ENCODE data around the gene FOXL3.

The FOXL3 gene

DNA sequence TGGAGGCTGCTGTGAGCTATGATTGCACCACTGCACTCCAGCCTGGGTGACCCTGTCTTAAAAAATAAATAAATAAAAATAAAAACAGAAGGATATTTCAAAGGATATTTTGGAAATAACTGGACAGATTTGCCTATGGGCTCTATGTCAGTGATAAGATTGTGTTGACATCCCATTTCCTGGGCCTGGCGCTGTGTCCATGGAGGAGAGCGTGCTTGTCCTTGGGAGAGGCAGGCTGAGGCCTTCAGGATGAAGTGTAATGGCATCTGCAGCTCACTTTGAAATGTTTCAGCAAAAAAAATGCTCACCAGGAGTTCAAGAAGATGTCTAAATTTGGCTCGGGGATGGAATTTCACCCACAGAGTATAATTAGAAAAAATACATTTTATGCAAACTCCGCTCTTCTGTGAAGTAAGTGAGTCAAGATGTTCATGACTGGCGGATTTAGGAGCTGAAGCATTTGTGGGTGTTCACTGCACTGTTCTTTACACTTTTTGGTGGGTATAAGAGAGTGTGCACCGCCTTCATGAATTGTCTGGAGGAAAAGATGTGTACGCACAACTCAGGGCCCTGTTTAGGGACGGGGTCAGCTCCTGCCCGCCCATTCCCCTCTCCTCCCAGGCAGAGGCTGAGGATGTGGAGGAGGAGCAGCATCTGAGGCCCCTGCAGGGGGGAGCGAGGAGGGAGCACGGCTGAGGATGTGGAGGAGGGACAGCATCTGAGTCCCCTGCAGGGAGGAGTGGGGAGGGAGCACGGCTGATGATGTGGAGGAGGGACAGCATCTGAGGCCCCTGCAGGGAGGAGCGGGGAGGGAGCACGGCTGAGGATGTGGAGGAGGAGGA, 18.5 kb upstream of the FOXL3 start:
- peaks cover 36% of the 10 kb centered on the region for H3K9me3 ChIP-seq (ENCODE audit: insufficient read depth, low read depth, low read length)
- no peaks in the 10 kb centered on the region for H3K36me3 ChIP-seq (ENCODE audit: insufficient read depth, low read length)
- no peaks in the 10 kb centered on the region for H3K4me1 ChIP-seq (ENCODE audit: insufficient read depth, low read length)
- no peaks in the 10 kb centered on the region for H3K27me3 ChIP-seq (ENCODE audit: insufficient read depth, low read length)
- H3K4me3 ChIP-seq (ENCODE audit: low read length): no peak overlapping the region
- no peak overlapping the region for H3K27ac ChIP-seq (ENCODE audit: low read depth, low read length)
- 87% methylated on average over 12 of the region's 14 CpGs for WGBS
- no peak overlapping the region for H3K9ac ChIP-seq (ENCODE audit: low read depth, low read length)

GRCh38 chr7:272108-272615, 17.8 kb upstream of the FOXL3 start:
- WGBS: 83% methylated on average over 18 of the region's 18 CpGs
- no peak overlapping the region for H3K9ac ChIP-seq (ENCODE audit: low read depth, low read length)
- no peaks in the 10 kb centered on the region for H3K27me3 ChIP-seq (ENCODE audit: insufficient read depth, low read length)
- no peaks in the 10 kb centered on the region for H3K4me1 ChIP-seq (ENCODE audit: insufficient read depth, low read length)
- no peak overlapping the region for H3K4me3 ChIP-seq (ENCODE audit: low read length)
- peaks cover 41% of the 10 kb centered on the region for H3K9me3 ChIP-seq (ENCODE audit: insufficient read depth, low read depth, low read length)
- H3K36me3 ChIP-seq (ENCODE audit: insufficient read depth, low read length): no peaks in the 10 kb centered on the region
- H3K27ac ChIP-seq (ENCODE audit: low read depth, low read length): no peak overlapping the region

DNA sequence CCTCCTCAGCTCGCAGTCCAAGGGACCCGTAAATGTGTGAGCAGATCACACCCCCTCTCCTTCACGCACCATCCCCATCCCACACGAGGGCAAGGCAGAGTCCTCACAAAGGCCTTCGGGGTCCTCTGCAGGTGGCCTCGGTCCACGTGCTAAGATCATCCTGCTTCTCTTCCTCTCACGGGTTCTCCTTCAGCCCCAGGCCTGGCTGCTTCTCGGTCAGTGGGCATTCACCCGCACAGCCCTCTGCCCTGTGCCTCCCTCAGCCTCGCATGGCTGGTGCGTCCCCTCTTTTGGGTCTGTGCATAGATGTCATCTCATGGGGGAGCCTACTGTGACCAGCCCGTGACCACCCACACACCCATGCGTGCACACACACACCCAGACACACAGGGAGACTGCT, 17.3 kb upstream of the FOXL3 start:
- Histone ChIP-seq H3K27me3 (ENCODE audit: insufficient read depth, low read length) (no peaks in the 10 kb centered on the region), H3K36me3 (ENCODE audit: insufficient read depth, low read length) (no peaks in the 10 kb centered on the region), H3K4me1 (ENCODE audit: insufficient read depth, low read length) (no peaks in the 10 kb centered on the region), H3K9ac (ENCODE audit: low read depth, low read length) (no peak overlapping the region), H3K9me3 (ENCODE audit: insufficient read depth, low read depth, low read length) (peaks cover 42% of the 10 kb centered on the region), H3K4me3 (ENCODE audit: low read length) (no peak overlapping the region), H3K27ac (ENCODE audit: low read depth, low read length) (no peak overlapping the region)
- 79% methylated on average over 14 of the region's 14 CpGs for WGBS

GRCh38 chr7:273327-273726, 16.6 kb upstream of the FOXL3 start:
- no peak overlapping the region for H3K27ac ChIP-seq (ENCODE audit: low read depth, low read length)
- H3K9ac ChIP-seq (ENCODE audit: low read depth, low read length): no peak overlapping the region
- H3K9me3 ChIP-seq (ENCODE audit: insufficient read depth, low read depth, low read length): peaks cover 41% of the 10 kb centered on the region
- H3K27me3 ChIP-seq (ENCODE audit: insufficient read depth, low read length): no peaks in the 10 kb centered on the region
- no peak overlapping the region for H3K4me3 ChIP-seq (ENCODE audit: low read length)
- no peaks in the 10 kb centered on the region for H3K4me1 ChIP-seq (ENCODE audit: insufficient read depth, low read length)
- WGBS: 91% methylated on average over 7 of the region's 7 CpGs
- H3K36me3 ChIP-seq (ENCODE audit: insufficient read depth, low read length): no peaks in the 10 kb centered on the region

DNA sequence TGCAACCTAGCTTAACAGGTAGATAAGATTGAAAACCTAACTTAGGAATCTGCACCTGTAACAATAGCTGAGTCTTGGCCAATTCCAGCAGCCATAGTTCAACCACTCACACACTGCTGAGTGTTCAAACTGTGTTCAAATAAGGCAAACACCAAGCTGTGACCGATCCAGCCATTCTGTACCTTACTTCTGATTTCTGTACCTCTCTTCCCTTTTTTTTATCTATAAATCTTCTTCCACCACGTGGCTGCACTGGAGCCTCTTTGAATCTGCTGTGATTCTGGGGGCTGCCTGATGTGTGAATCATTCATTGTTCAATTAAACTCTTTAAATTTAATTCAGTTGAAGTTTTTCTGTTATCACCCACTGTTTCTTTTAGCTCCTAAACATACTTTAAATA, 15.7 kb upstream of the FOXL3 start:
- WGBS: 44% methylated on average over 2 of the region's 2 CpGs
- Histone ChIP-seq H3K9ac (ENCODE audit: low read depth, low read length) (no peak overlapping the region), H3K27ac (ENCODE audit: low read depth, low read length) (no peak overlapping the region), H3K4me1 (ENCODE audit: insufficient read depth, low read length) (no peaks in the 10 kb centered on the region), H3K4me3 (ENCODE audit: low read length) (no peak overlapping the region), H3K9me3 (ENCODE audit: insufficient read depth, low read depth, low read length) (peaks cover 40% of the 10 kb centered on the region), H3K36me3 (ENCODE audit: insufficient read depth, low read length) (no peaks in the 10 kb centered on the region), H3K27me3 (ENCODE audit: insufficient read depth, low read length) (no peaks in the 10 kb centered on the region)

GRCh38 chr7:276230-276835, 13.6 kb upstream of the FOXL3 start:
- H3K4me1 ChIP-seq (ENCODE audit: insufficient read depth, low read length): no peaks in the 10 kb centered on the region
- H3K4me3 ChIP-seq (ENCODE audit: low read length): no peak overlapping the region
- 82% methylated on average over 10 of the region's 10 CpGs for WGBS
- H3K9ac ChIP-seq (ENCODE audit: low read depth, low read length): no peak overlapping the region
- H3K9me3 ChIP-seq (ENCODE audit: insufficient read depth, low read depth, low read length): peaks cover 40% of the 10 kb centered on the region
- H3K27ac ChIP-seq (ENCODE audit: low read depth, low read length): no peak overlapping the region
- no peaks in the 10 kb centered on the region for H3K36me3 ChIP-seq (ENCODE audit: insufficient read depth, low read length)
- no peaks in the 10 kb centered on the region for H3K27me3 ChIP-seq (ENCODE audit: insufficient read depth, low read length)

- Histone ChIP-seq H3K9me3 (ENCODE audit: insufficient read depth, low read depth, low read length) (peaks cover 40% of the 10 kb centered on the region), H3K36me3 (ENCODE audit: insufficient read depth, low read length) (no peaks in the 10 kb centered on the region), H3K27me3 (ENCODE audit: insufficient read depth, low read length) (no peaks in the 10 kb centered on the region), H3K4me3 (ENCODE audit: low read length) (no peak overlapping the region), H3K9ac (ENCODE audit: low read depth, low read length) (no peak overlapping the region), H3K27ac (ENCODE audit: low read depth, low read length) (no peak overlapping the region), H3K4me1 (ENCODE audit: insufficient read depth, low read length) (no peaks in the 10 kb centered on the region)
- WGBS: 84% methylated on average over 4 of the region's 4 CpGs
These were observed 12.7 kb upstream of the FOXL3 start for GRCh38 chr7:277228-277627.

- WGBS: 92% methylated on average over 4 of the region's 5 CpGs
- Histone ChIP-seq H3K27me3 (ENCODE audit: insufficient read depth, low read length) (no peaks in the 10 kb centered on the region), H3K4me3 (ENCODE audit: low read length) (no peak overlapping the region), H3K9ac (ENCODE audit: low read depth, low read length) (no peak overlapping the region), H3K4me1 (ENCODE audit: insufficient read depth, low read length) (no peaks in the 10 kb centered on the region), H3K27ac (ENCODE audit: low read depth, low read length) (no peak overlapping the region), H3K36me3 (ENCODE audit: insufficient read depth, low read length) (no peaks in the 10 kb centered on the region), H3K9me3 (ENCODE audit: insufficient read depth, low read depth, low read length) (peaks cover 35% of the 10 kb centered on the region)
These were observed 11.9 kb upstream of the FOXL3 start for GRCh38 chr7:278081-278480.

- Histone ChIP-seq H3K27me3 (ENCODE audit: insufficient read depth, low read length) (no peaks in the 10 kb centered on the region), H3K27ac (ENCODE audit: low read depth, low read length) (no peak overlapping the region), H3K4me3 (ENCODE audit: low read length) (no peak overlapping the region), H3K4me1 (ENCODE audit: insufficient read depth, low read length) (no peaks in the 10 kb centered on the region), H3K9me3 (ENCODE audit: insufficient read depth, low read depth, low read length) (peaks cover 28% of the 10 kb centered on the region), H3K36me3 (ENCODE audit: insufficient read depth, low read length) (no peaks in the 10 kb centered on the region), H3K9ac (ENCODE audit: low read depth, low read length) (no peak overlapping the region)
- 86% methylated on average over 10 of the region's 10 CpGs for WGBS
These were observed 10.1 kb upstream of the FOXL3 start for GRCh38 chr7:279821-280220.

GRCh38 chr7:280461-280860, 9.5 kb upstream of the FOXL3 start:
- Histone ChIP-seq H3K27ac (ENCODE audit: low read depth, low read length) (no peak overlapping the region), H3K27me3 (ENCODE audit: insufficient read depth, low read length) (no peaks in the 10 kb centered on the region; the same call in 1 of the 2 replicates), H3K9ac (ENCODE audit: low read depth, low read length) (no peak overlapping the region), H3K4me1 (ENCODE audit: insufficient read depth, low read length) (no peaks in the 10 kb centered on the region), H3K9me3 (ENCODE audit: insufficient read depth, low read depth, low read length) (peaks cover 22% of the 10 kb centered on the region), H3K4me3 (ENCODE audit: low read length) (no peak overlapping the region), H3K36me3 (ENCODE audit: insufficient read depth, low read length) (no peaks in the 10 kb centered on the region)
- WGBS: 88% methylated on average over 11 of the region's 11 CpGs

DNA sequence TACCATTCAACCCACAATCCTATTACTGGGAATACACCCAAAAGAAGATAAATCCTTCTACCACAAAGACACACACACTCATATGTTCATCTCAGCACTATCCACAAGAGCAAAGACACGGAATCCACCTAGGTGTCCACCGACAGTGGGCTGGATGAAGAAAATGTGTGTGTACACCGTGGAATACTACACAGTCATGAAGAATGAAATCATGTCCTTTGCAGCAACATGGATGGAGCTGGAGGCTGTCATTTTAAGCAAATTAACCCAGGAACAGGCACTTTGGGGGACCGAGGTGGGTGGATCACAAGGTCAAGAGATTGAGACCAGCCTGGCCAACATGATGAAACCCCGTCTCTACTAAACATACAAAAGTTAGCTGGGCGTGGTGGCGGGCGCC, 8.3 kb upstream of the FOXL3 start:
- Histone ChIP-seq H3K36me3 (ENCODE audit: insufficient read depth, low read length) (no peaks in the 10 kb centered on the region), H3K9me3 (ENCODE audit: insufficient read depth, low read depth, low read length) (peaks cover 10% of the 10 kb centered on the region), H3K4me3 (ENCODE audit: low read length) (no peak overlapping the region), H3K27me3 (ENCODE audit: insufficient read depth, low read length) (no peaks in the 10 kb centered on the region; the same call in 1 of the 2 replicates), H3K27ac (ENCODE audit: low read depth, low read length) (no peak overlapping the region), H3K9ac (ENCODE audit: low read depth, low read length) (no peak overlapping the region), H3K4me1 (ENCODE audit: insufficient read depth, low read length) (no peaks in the 10 kb centered on the region)
- WGBS: 94% methylated on average over 8 of the region's 8 CpGs
